H1 (cell line): ENCODE results near the gene METTL18. TPM values are rescaled to one million over a fixed set of nuclear protein-coding genes. Genes with fewer than 3 reads are reported as not detected.

ENCODE experiments used
- CTCF ChIA-PET: fragments of 300-600 bp; sonication (Branson Sonifier 250); formaldehyde crosslinking; loops from one replicate; lab custom pipeline; 2021; ENCODE audit not compliant: partially characterized antibody; lab: Charles Lee
- POLR2A ChIA-PET: fragments of 300-600 bp; sonication (Branson Sonifier 250); formaldehyde crosslinking; loops from one replicate; lab custom pipeline; 2021; ENCODE audit warnings: inconsistent platforms; ENCODE audit not compliant: partially characterized antibody; lab: Charles Lee
- DNase-seq, 2 experiments: peaks; one replicate each; pipeline versions ENCODE4 v3.0.0 to v3.0.0-alpha.2; 2010 to 2022; ENCODE audit warnings: low spot score in 2 of 2, low read depth in 1 of 2, mixed read lengths in 1 of 2
- FAIRE-seq: peaks from 2 replicates; lab custom pipeline; 2011; peaks lifted over from hg19 to GRCh38; lab: Jason Lieb, UNC
- H2AFZ ChIP-seq: 2 replicates; pipeline ENCODE4 v1.8.1; 2012; ENCODE audit warnings: low read length, inconsistent platforms
- H2AK5ac ChIP-seq: 2 replicates; pipeline ENCODE4 v1.6.1; 2013; ENCODE audit warnings: low read depth, low read length
- H2BK120ac ChIP-seq: replicated peaks from 2 replicates; pipeline ENCODE3; 2013; ENCODE audit warnings: low read depth, low read length, inconsistent platforms
- H2BK12ac ChIP-seq: 2 replicates; pipeline ENCODE4 v1.6.1; 2013; ENCODE audit warnings: low read depth, low read length
- H2BK15ac ChIP-seq: 2 replicates; pipeline ENCODE4 v1.6.1; 2013; ENCODE audit warnings: low read length
- H2BK20ac ChIP-seq: 2 replicates; pipeline ENCODE4 v1.6.1; 2013; ENCODE audit warnings: low read length
- H2BK5ac ChIP-seq: 2 replicates; pipeline ENCODE4 v1.6.1; 2013; ENCODE audit warnings: low read depth, low read length
- H3K14ac ChIP-seq: 2 replicates; pipeline ENCODE4 v1.6.1; 2013; ENCODE audit warnings: inconsistent platforms; ENCODE audit not compliant: insufficient read length
- H3K18ac ChIP-seq: 2 replicates; pipeline ENCODE4 v1.6.1; 2013; ENCODE audit warnings: low read length; ENCODE audit errors: extremely low read depth
- H3K23ac ChIP-seq: 2 replicates; pipeline ENCODE4 v1.6.1; 2013; ENCODE audit warnings: inconsistent platforms; ENCODE audit not compliant: insufficient read length
- H3K23me2 ChIP-seq: 2 replicates; pipeline ENCODE4 v1.6.1; 2013; ENCODE audit warnings: low read depth, low read length
- H3K27ac ChIP-seq: 2 replicates; pipeline ENCODE4 v1.6.1; 2011; ENCODE audit warnings: low read depth, low read length, inconsistent platforms
- H3K27me3 ChIP-seq, 4 experiments: replicated peaks in 1 of 4; 1 replicate in 1 of 4; 2 replicates in 3 of 4; pipeline versions ENCODE4 v1.6.1 to v1.8.1; 2011 to 2013; ENCODE audit warnings: low read length in 3 of 4, mild to moderate bottlenecking in 3 of 4, inconsistent platforms in 2 of 4, mixed read lengths in 2 of 4, moderate library complexity in 1 of 4; ENCODE audit not compliant: control insufficient read depth in 3 of 4, insufficient read depth in 3 of 4; ENCODE audit errors: extremely low read depth in 1 of 4
- H3K36me3 ChIP-seq, 4 experiments: 2 replicates each; pipeline versions ENCODE4 v1.6.1 to v1.8.1; 2011 to 2013; ENCODE audit warnings: mild to moderate bottlenecking in 4 of 4, low read length in 3 of 4, moderate library complexity in 2 of 4, control low read depth in 1 of 4, inconsistent platforms in 1 of 4; ENCODE audit not compliant: insufficient read depth in 4 of 4, control insufficient read depth in 2 of 4
- H3K4ac ChIP-seq: replicated peaks from 2 replicates; pipeline ENCODE3; 2013; ENCODE audit warnings: low read length, low read depth, mixed read lengths, inconsistent platforms; ENCODE audit not compliant: insufficient read length
- H3K4me1 ChIP-seq, 4 experiments: replicated peaks in 1 of 4; 1 replicate in 1 of 4; 2 replicates in 3 of 4; pipeline versions ENCODE4 v1.6.1 to v1.8.1; 2011 to 2013; ENCODE audit warnings: low read length in 3 of 4, inconsistent platforms in 2 of 4, mixed read lengths in 1 of 4; ENCODE audit not compliant: insufficient read depth in 4 of 4, control insufficient read depth in 3 of 4
- H3K4me2 ChIP-seq, 2 experiments: 2 replicates each; pipeline versions ENCODE4 v1.6.1 to v1.8.1; 2011 to 2013; ENCODE audit warnings: low read depth in 2 of 2, low read length in 2 of 2, control low read depth in 1 of 2, inconsistent platforms in 1 of 2, mild to moderate bottlenecking in 1 of 2; ENCODE audit not compliant: insufficient read depth in 1 of 2
- H3K4me3 ChIP-seq, 4 experiments: fragments of 200-600, 300-600 bp in 1 of 4; sonication (generic), shearing (Covaris generic), sonication (Bioruptor Twin) in 1 of 4; 2 replicates each; pipeline versions ENCODE4 v1.5.1 to v1.8.1; 2011 to 2016; ENCODE audit warnings: low read length in 4 of 4, low read depth in 3 of 4, control low read depth in 2 of 4, inconsistent platforms in 2 of 4, mild to moderate bottlenecking in 2 of 4, mixed read lengths in 1 of 4, moderate library complexity in 1 of 4; ENCODE audit not compliant: insufficient read depth in 2 of 4; ENCODE audit errors: extremely low read depth in 1 of 4
- H3K56ac ChIP-seq: replicated peaks from 2 replicates; pipeline ENCODE3; 2013; ENCODE audit warnings: low read depth, mild to moderate bottlenecking, mixed read lengths, low read length, inconsistent platforms; ENCODE audit not compliant: insufficient read length
- H3K79me1 ChIP-seq: 2 replicates; pipeline ENCODE4 v1.6.1; 2013; ENCODE audit warnings: low read depth, low read length, control low read depth
- H3K79me2 ChIP-seq, 2 experiments: 2 replicates each; pipeline versions ENCODE4 v1.6.1 to v1.8.1; 2012 to 2013; ENCODE audit warnings: low read length in 2 of 2, mild to moderate bottlenecking in 2 of 2, inconsistent platforms in 1 of 2; ENCODE audit not compliant: insufficient read depth in 2 of 2, control insufficient read depth in 1 of 2
- H3K9ac ChIP-seq, 4 experiments: replicated peaks in 1 of 4; 1 replicate in 1 of 4; 2 replicates in 3 of 4; pipeline versions ENCODE4 v1.6.1 to v1.8.1; 2011 to 2013; ENCODE audit warnings: low read depth in 3 of 4, low read length in 3 of 4, control low read depth in 2 of 4, mild to moderate bottlenecking in 2 of 4, moderate library complexity in 2 of 4, inconsistent platforms in 1 of 4; ENCODE audit errors: extremely low read depth in 1 of 4
- H3K9me3 ChIP-seq, 2 experiments: 2 replicates each; pipeline versions ENCODE4 v1.6.1 to v1.8.1; 2012 to 2013; ENCODE audit warnings: mild to moderate bottlenecking in 2 of 2, moderate library complexity in 2 of 2, control low read depth in 1 of 2, inconsistent platforms in 1 of 2, low read depth in 1 of 2, low read length in 1 of 2, mixed read lengths in 1 of 2; ENCODE audit not compliant: insufficient read depth in 2 of 2
- H4K20me1 ChIP-seq, 2 experiments: replicated peaks in 1 of 2; 2 replicates each; pipeline versions ENCODE3 to v1.8.1; 2011 to 2013; ENCODE audit warnings: inconsistent platforms in 2 of 2, low read length in 2 of 2, mild to moderate bottlenecking in 1 of 2; ENCODE audit not compliant: insufficient read depth in 2 of 2, control insufficient read depth in 1 of 2
- H4K5ac ChIP-seq: 2 replicates; pipeline ENCODE4 v1.6.1; 2013; ENCODE audit warnings: low read length, low read depth, mixed read lengths, inconsistent platforms; ENCODE audit not compliant: insufficient read length
- H4K8ac ChIP-seq: 2 replicates; pipeline ENCODE4 v1.8.0; 2013; ENCODE audit warnings: mild to moderate bottlenecking, moderate library complexity, low read length, inconsistent platforms; ENCODE audit not compliant: insufficient read depth; ENCODE audit errors: extremely low read depth
- H4K91ac ChIP-seq: replicated peaks from 2 replicates; pipeline ENCODE3; 2013; ENCODE audit warnings: low read length, mixed read lengths, inconsistent platforms; ENCODE audit not compliant: insufficient read length
- ASH2L ChIP-seq: fragments of 200-600, 300-600 bp; sonication (generic); IDR thresholded peaks from one replicate; pipeline ENCODE4 v1.7.1; 2017; ENCODE audit warnings: low read length
- ATF2 ChIP-seq: IDR thresholded peaks from 2 replicates; pipeline ENCODE4 v1.6.1; 2012; ENCODE audit warnings: low read length, inconsistent platforms
- CBX8 ChIP-seq: fragments of 300-800, 300-1000 bp; sonication (generic); IDR thresholded peaks from 2 replicates; pipeline ENCODE4 v1.7.1; 2016; ENCODE audit warnings: low read depth, low read length, borderline replicate concordance
- CHD2 ChIP-seq: IDR thresholded peaks from 2 replicates; pipeline ENCODE4 v1.6.1; 2012; ENCODE audit warnings: low read length, improper control_type of control experiment
- CTCF ChIP-seq, 3 experiments: IDR thresholded peaks; 1 replicate in 2 of 3; 2 replicates in 1 of 3; pipeline versions ENCODE4 v1.5.1 to v1.6.1; 2011; ENCODE audit warnings: low read length in 3 of 3, mild to moderate bottlenecking in 3 of 3, inconsistent platforms in 2 of 3, low read depth in 1 of 3, moderate library complexity in 1 of 3; ENCODE audit not compliant: insufficient read depth in 1 of 3; ENCODE audit errors: control extremely low read depth in 1 of 3
- JUND ChIP-seq: IDR thresholded peaks from 2 replicates; pipeline ENCODE4 v1.6.1; 2011; ENCODE audit warnings: mild to moderate bottlenecking, improper control_type of control experiment, low read length
- MAX ChIP-seq: IDR thresholded peaks from 2 replicates; pipeline ENCODE4 v1.6.1; 2012; ENCODE audit warnings: inconsistent platforms
- RAD21 ChIP-seq, 2 experiments: IDR thresholded peaks in 1 of 2; conservative IDR thresholded peaks in 1 of 2; 2 replicates each; pipeline ENCODE4 v1.6.1; 2011; ENCODE audit warnings: low read depth in 2 of 2, low read length in 2 of 2, improper control_type of control experiment in 1 of 2, inconsistent platforms in 1 of 2, mild to moderate bottlenecking in 1 of 2, moderate library complexity in 1 of 2
- SIRT6 ChIP-seq: IDR thresholded peaks from one replicate; pipeline ENCODE4 v1.7.1; 2012; ENCODE audit warnings: low read length, inconsistent platforms
- SRF ChIP-seq: IDR thresholded peaks from 2 replicates; pipeline ENCODE4 v1.6.1; 2011; ENCODE audit warnings: mild to moderate bottlenecking, low read depth, low read length, moderate library complexity
- WGBS, 2 experiments: shearing (Covaris generic) in 1 of 2; methylation state at CpG; one replicate each; pipeline versions ENCODE4 v1.1.6 to v1.1.7; 2013 to 2015; ENCODE audit warnings: low lambda C conversion rate in 2 of 2, mixed read lengths in 2 of 2, inconsistent platforms in 1 of 2, low coverage in 1 of 2, missing lambda C conversion rate in 1 of 2; ENCODE audit not compliant: insufficient replicate concordance in 2 of 2, insufficient coverage in 1 of 2, insufficient read length in 1 of 2; ENCODE audit errors: extremely low coverage in 1 of 2, missing lambda C conversion rate in 1 of 2; 5-methylcytosine and 5-hydroxymethylcytosine counted together
- polyA plus RNA-seq, 7 experiments: library from polyadenylated mRNA; depleted of rRNA in 3 of 7; stranded (reverse) in 5 of 7; unstranded in 2 of 7; fragments of >200 nt in 5 of 7; fragments of 200-250 nt in 2 of 7; gene quantifications; 1 replicate in 5 of 7; 2 replicates in 1 of 7; 4 replicates in 1 of 7; pipeline versions ENCODE4 v1.2.1 to v1.2.3, GENCODE V29; 2011 to 2013; ENCODE audit warnings: missing spikeins in 2 of 7, mixed read lengths in 2 of 7
- total RNA-seq: library from RNA; stranded (reverse); fragmentation: NEBNext Ultra II Directional; extraction: Animal tissue kit (Norgen Biotek cat#: 25700); gene quantifications from 2 replicates; pipeline ENCODE4 v1.2.1, GENCODE V29; 2021

Gene METTL18
- total and polyA plus RNA-seq, 2 of the 8 experiments (the other 6 are each of a cell fraction or from before 2014, with no cell fraction given): 1.4 to 7.6 TPM

DNA sequence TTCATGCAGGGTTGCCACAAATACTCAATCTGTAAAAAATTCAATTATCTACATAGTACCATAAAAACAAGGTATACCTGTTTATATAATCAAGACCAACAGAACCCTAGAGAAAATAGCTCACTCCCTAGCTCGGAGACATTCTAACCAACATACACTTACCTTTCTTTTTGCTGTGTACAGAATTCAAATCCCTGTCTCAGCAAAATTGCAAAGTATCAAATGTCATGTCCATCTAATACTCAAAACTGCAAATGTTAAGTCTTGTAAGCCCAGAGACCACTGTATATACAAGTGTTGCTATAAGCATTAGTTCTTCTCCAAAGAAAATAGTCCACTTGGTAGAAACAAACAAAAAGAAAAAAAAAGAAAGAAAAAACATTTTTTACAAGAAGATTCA is 44.7 kb downstream of the METTL18 start:
- Histone ChIP-seq H3K79me1 (no peaks in the 10 kb centered on the region), H4K91ac (no peak overlapping the region), H3K4ac (no peak overlapping the region), H3K4me3 (no peak overlapping the region), H2BK15ac (no peak overlapping the region), H2BK120ac (no peak overlapping the region), H3K9ac (no peak overlapping the region), H4K20me1 (no peaks in the 10 kb centered on the region), H4K8ac (no peak overlapping the region), H3K4me1 (peaks cover 0 to 4% (median 0%) of the 10 kb centered on the region in 4 experiments; a peak in 1 of 7 replicates), H2AK5ac (no peak overlapping the region), H3K9me3 (no peaks in the 10 kb centered on the region), H3K4me2 (no peak overlapping the region), H2BK20ac (no peak overlapping the region), H3K23ac (no peak overlapping the region), H3K36me3 (no peaks in the 10 kb centered on the region; a peak in 1 of 8 replicates), H4K5ac (no peak overlapping the region), H3K18ac (no peak overlapping the region), H3K14ac (no peak overlapping the region), H2BK5ac (no peak overlapping the region), H3K27me3 (no peaks in the 10 kb centered on the region), H3K79me2 (no peaks in the 10 kb centered on the region), H3K56ac (no peak overlapping the region), H2AFZ (no peak overlapping the region), H3K23me2 (no peaks in the 10 kb centered on the region), H3K27ac (no peak overlapping the region), H2BK12ac (no peak overlapping the region)
- POLR2A ChIA-PET: interaction anchor here (0.7 kb wide), 1 partner anchor 17 kb away, joined by 3 read pairs; no protein-coding TSS in a partner anchor
- CTCF ChIA-PET: no interaction called here
- 100% methylated on average over 1 of the region's 1 CpG; no CpG with 5 or more reads in 1 of the 2 experiments for WGBS, 2 experiments
- no peak for FAIRE-seq
- DNase-seq: no peak
- TF ChIP-seq SRF (no peak), RAD21 (IDR thresholded peaks at IDR 0.05 in 1 of 2, conservative IDR thresholded peaks at IDR 0.05 in 1 of 2; ENCODE audit: low read depth in 2 of 2, low read length in 2 of 2) (no peak), CHD2 (no peak), ASH2L (no peak), JUND (no peak), CBX8 (no peak), SIRT6 (no peak), CTCF (IDR thresholded peaks at IDR 0.05; ENCODE audit: control extremely low read depth in 1 of 3, insufficient read depth in 1 of 3, low read depth in 1 of 3, low read length in 3 of 3) (no peak), ATF2 (no peak), MAX (no peak)
